Adipose tissue (tissue), 3 donors: ENCODE results near the gene TSPEAR. TPM values are rescaled to one million over a fixed set of nuclear protein-coding genes. Genes with fewer than 3 reads are reported as not detected.
"Not testable (repeated sequence)": the region's sequence is repeated elsewhere in the genome, so short reads cannot be mapped to it uniquely, and the experiment has no call there.

Experiments
- H3K27ac ChIP-seq: one replicate; pipeline ENCODE4 v1.5.1; 2013; ENCODE audit warnings: low read depth, low read length
- WGBS, 3 donors: extraction: QIAGEN DNeasy Blood & Tissue Kit; methylation state at CpG; one replicate each; pipeline ENCODE4 v1.1.7; 2013; 5-methylcytosine and 5-hydroxymethylcytosine counted together
- polyA plus RNA-seq, 3 donors: library from polyadenylated mRNA; stranded (reverse); fragments of 200-250 nt; gene quantifications; one replicate each; pipeline ENCODE4 v1.2.3, GENCODE V29; 2013
- donor health status: healthy with polysubstance abuse.
- donor health status: Bipolar disorder and iron deficiency.
- donor health status: healthy.

TSPEAR gene
- polyA plus RNA-seq, 3 donors: 0.07 to 0.56 (median 0.10) TPM

- WGBS, 3 donors: 69 to 76% (median 74%) methylated on average over 26 to 33 of the region's 33 CpGs
- no peak overlapping the region for H3K27ac ChIP-seq
Observed at GRCh38 chr21:44648557-44649311, 62.6 kb downstream of the TSPEAR start.

- H3K27ac ChIP-seq: no peak overlapping the region
- WGBS, 3 donors: 50 to 60% (median 60%) methylated on average over 8 of the region's 8 CpGs
Observed at GRCh38 chr21:44647222-44647552, 64.2 kb downstream of the TSPEAR start.

- H3K27ac ChIP-seq: not testable (repeated sequence)
- 68 to 76% (median 75%) methylated on average over 21 of the region's 21 CpGs for WGBS, 3 donors
Observed at GRCh38 chr21:44646366-44647221, 64.8 kb downstream of the TSPEAR start, which contains the start of gene KRTAP10-11. Gene KRTAP10-11, plus strand, starts transcription at chr21:44646414. Its CDS starts 45 bp downstream, at chr21:44646459.

- 42 to 48% (median 46%) methylated on average over 2 of the region's 2 CpGs for WGBS, 3 donors
- no peak overlapping the region for H3K27ac ChIP-seq
Observed at GRCh38 chr21:44644878-44645277, 66.5 kb downstream of the TSPEAR start.

- WGBS, 3 donors: 61 to 78% (median 72%) methylated on average over 14 of the region's 14 CpGs
- no peak overlapping the region for H3K27ac ChIP-seq
Observed at GRCh38 chr21:44643741-44644310, 67.5 kb downstream of the TSPEAR start.

- H3K27ac ChIP-seq: no peak overlapping the region
- WGBS, 3 donors: 80 to 88% (median 88%) methylated on average over 5 of the region's 5 CpGs
Observed at GRCh38 chr21:44640761-44641160, 70.6 kb downstream of the TSPEAR start.

- no peak overlapping the region for H3K27ac ChIP-seq
- 76 to 87% (median 80%) methylated on average over 12 of the region's 12 CpGs for WGBS, 3 donors
Observed at GRCh38 chr21:44639331-44639655, 72.1 kb downstream of the TSPEAR start.

GRCh38 chr21:44638506-44639330, 72.7 kb downstream of the TSPEAR start:
- not testable (repeated sequence) for H3K27ac ChIP-seq
- 76 to 84% (median 80%) methylated on average over 16 to 21 of the region's 21 CpGs for WGBS, 3 donors

GRCh38 chr21:44637851-44638348, 73.5 kb downstream of the TSPEAR start:
- 40 to 67% (median 58%) methylated on average over 10 to 12 of the region's 12 CpGs for WGBS, 3 donors
- H3K27ac ChIP-seq: not testable (repeated sequence)

GRCh38 chr21:44637018-44637850, 74.1 kb downstream of the TSPEAR start, which contains the start of gene KRTAP10-10:
Gene KRTAP10-10, plus strand, starts transcription at chr21:44637356. Its CDS starts 62 bp downstream, at chr21:44637418.
- no peak within 1 kb of the TSS for H3K27ac ChIP-seq
- 37 to 55% (median 45%) methylated on average over 16 to 21 of the region's 21 CpGs for WGBS, 3 donors

- 71 to 81% (median 80%) methylated on average over 15 of the region's 15 CpGs for WGBS, 3 donors
- H3K27ac ChIP-seq: no peak overlapping the region
Observed at GRCh38 chr21:44636209-44637017, 75.0 kb downstream of the TSPEAR start.

- WGBS, 3 donors: 81 to 91% (median 87%) methylated on average over 1 of the region's 1 CpG
- no peak overlapping the region for H3K27ac ChIP-seq
Observed at GRCh38 chr21:44632067-44632466, 79.3 kb downstream of the TSPEAR start.

GRCh38 chr21:44630440-44630839, 80.9 kb downstream of the TSPEAR start:
- 59 to 89% (median 68%) methylated on average over 2 of the region's 2 CpGs for WGBS, 3 donors
- H3K27ac ChIP-seq: no peak overlapping the region

- WGBS, 3 donors: 66 to 75% (median 75%) methylated on average over 18 of the region's 18 CpGs
Observed at GRCh38 chr21:44628707-44629391, 82.5 kb downstream of the TSPEAR start.

GRCh38 chr21:44627831-44628233, 83.5 kb downstream of the TSPEAR start:
- H3K27ac ChIP-seq: not testable (repeated sequence)
- WGBS, 3 donors: 34 to 51% (median 43%) methylated on average over 9 to 15 of the region's 15 CpGs

More at GRCh38 chr21:44628707-44629391, 82.5 kb downstream of the TSPEAR start:
- no peak overlapping the region for H3K27ac ChIP-seq
